Keratinocyte (primary cell): ENCODE measurements around the gene LRRC71. TPM values are rescaled to one million over a fixed set of nuclear protein-coding genes. Genes with fewer than 3 reads are reported as not detected.

Experiments used
- DNase-seq: peaks from one replicate; pipeline ENCODE4 v3.0.0-alpha.2; 2011; ENCODE audit warnings: low read depth, missing footprints, low spot score
- FAIRE-seq: peaks from 2 replicates; lab custom pipeline; 2011; peaks lifted over from hg19 to GRCh38; lab: Jason Lieb, UNC
- H2AFZ ChIP-seq: 2 replicates; pipeline ENCODE4 v1.6.0; 2012; ENCODE audit warnings: low read length, control low read depth, inconsistent platforms; ENCODE audit not compliant: control insufficient read depth
- H3K27ac ChIP-seq: 2 replicates; pipeline ENCODE4 v1.5.1; 2011; ENCODE audit warnings: low read length; ENCODE audit not compliant: control insufficient read depth, insufficient read depth
- H3K27me3 ChIP-seq: 3 replicates; pipeline ENCODE4 v1.6.0; 2011; ENCODE audit warnings: low read length; ENCODE audit not compliant: control insufficient read depth, insufficient read depth; ENCODE audit errors: extremely low read depth
- H3K36me3 ChIP-seq, 2 experiments: 2 replicates in 1 of 2; 3 replicates in 1 of 2; pipeline ENCODE4 v1.5.1; 2011; ENCODE audit warnings: low read length in 2 of 2, mild to moderate bottlenecking in 1 of 2; ENCODE audit not compliant: control insufficient read depth in 2 of 2, insufficient read depth in 2 of 2; ENCODE audit errors: extremely low read depth in 1 of 2
- H3K4me1 ChIP-seq: 3 replicates; pipeline ENCODE4 v1.5.1; 2011; ENCODE audit warnings: low read length; ENCODE audit not compliant: control insufficient read depth, insufficient read depth; ENCODE audit errors: extremely low read depth
- H3K4me2 ChIP-seq: 3 replicates; pipeline ENCODE4 v1.6.0; 2011; ENCODE audit warnings: low read depth, low read length; ENCODE audit not compliant: control insufficient read depth, insufficient read depth; ENCODE audit errors: extremely low read depth
- H3K4me3 ChIP-seq, 3 experiments: fragments of 200-600 bp in 1 of 3; sonication (generic) in 1 of 3; 2 replicates in 2 of 3; 3 replicates in 1 of 3; pipeline ENCODE4 v1.5.1; 2011 to 2016; ENCODE audit warnings: low read length in 3 of 3, mild to moderate bottlenecking in 3 of 3, control low read depth in 2 of 3, inconsistent platforms in 1 of 3, low read depth in 1 of 3, mixed read lengths in 1 of 3, mixed run types in 1 of 3, moderate library complexity in 1 of 3; ENCODE audit not compliant: control insufficient read depth in 2 of 3, insufficient read depth in 2 of 3; ENCODE audit errors: extremely low read depth in 1 of 3
- H3K79me2 ChIP-seq: 2 replicates; pipeline ENCODE4 v1.6.0; 2012; ENCODE audit warnings: low read length; ENCODE audit not compliant: control insufficient read depth, insufficient read depth
- H3K9ac ChIP-seq: 3 replicates; pipeline ENCODE4 v1.6.0; 2011; ENCODE audit warnings: low read length; ENCODE audit not compliant: control insufficient read depth, insufficient read depth; ENCODE audit errors: extremely low read depth
- H3K9me1 ChIP-seq: 3 replicates; pipeline ENCODE4 v1.6.0; 2011; ENCODE audit warnings: low read length; ENCODE audit not compliant: control insufficient read depth, insufficient read depth; ENCODE audit errors: extremely low read depth
- H3K9me3 ChIP-seq: 2 replicates; pipeline ENCODE4 v1.5.1; 2012; ENCODE audit warnings: low read depth, low read length; ENCODE audit not compliant: control insufficient read depth
- H4K20me1 ChIP-seq: 3 replicates; pipeline ENCODE4 v1.6.0; 2011; ENCODE audit warnings: low read length; ENCODE audit not compliant: control insufficient read depth, insufficient read depth; ENCODE audit errors: extremely low read depth
- CTCF ChIP-seq, 3 experiments: IDR thresholded peaks in 1 of 3; conservative IDR thresholded peaks in 1 of 3; optimal IDR thresholded peaks in 1 of 3; 2 replicates in 2 of 3; 3 replicates in 1 of 3; pipeline versions ENCODE3 to v1.5.1; 2011; ENCODE audit warnings: low read length in 3 of 3, mild to moderate bottlenecking in 3 of 3, moderate library complexity in 2 of 3, control low read depth in 1 of 3, inconsistent platforms in 1 of 3; ENCODE audit not compliant: insufficient read depth in 2 of 3; ENCODE audit errors: extremely low read depth in 1 of 3
- EZH2 ChIP-seq: IDR thresholded peaks from one replicate; pipeline ENCODE4 v1.6.1; 2012; ENCODE audit warnings: inconsistent platforms, mild to moderate bottlenecking, low read length, moderate library complexity
- dilution Hi-C: fragments of 300-500 bp; cut with MboI; formaldehyde crosslinking; loops from one replicate; pipeline ENCODE4 v1.7.0; 2020; ENCODE audit warnings: low sequenced_read_pairs; ENCODE audit not compliant: extremely low pct_ligation_motif_present
- polyA plus RNA-seq, 5 experiments: library from polyadenylated mRNA; depleted of rRNA in 3 of 5; stranded (reverse) in 3 of 5; stranded (forward) in 1 of 5; unstranded in 1 of 5; fragments of >200 nt; gene quantifications; 1 replicate in 1 of 5; 2 replicates in 3 of 5; 3 replicates in 1 of 5; pipeline versions ENCODE4 v1.2.1 to v1.2.3, GENCODE V29; 2011 to 2012; ENCODE audit warnings: missing spikeins in 2 of 5, low read depth in 1 of 5, low replicate concordance in 1 of 5

LRRC71 gene
- polyA plus RNA-seq, 1 donor (not counting 4 experiments of a cell fraction or from before 2014, with no cell fraction given): not detected

DNA sequence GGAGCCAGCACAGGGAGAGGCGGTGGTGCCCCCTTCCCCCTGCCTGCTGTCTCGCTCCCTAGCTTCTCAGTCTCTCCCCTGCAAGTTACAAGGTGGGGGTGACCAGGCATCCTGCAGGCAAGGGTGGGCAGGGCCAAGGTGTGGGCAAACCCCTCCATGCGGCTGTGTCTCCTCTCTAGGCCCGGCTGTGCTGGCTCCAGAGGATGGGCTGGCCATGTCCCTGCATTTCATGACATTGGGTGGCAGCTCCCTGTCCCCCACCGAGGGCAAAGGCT lies 45.2 kb upstream of the LRRC71 start:
- Histone ChIP-seq H3K4me1 (peaks cover 10% of the 10 kb centered on the region), H3K9me1 (no peaks in the 10 kb centered on the region), H2AFZ (no peak overlapping the region), H3K27me3 (peaks cover 40% of the 10 kb centered on the region), H3K4me2 (no peak overlapping the region), H4K20me1 (no peaks in the 10 kb centered on the region), H3K79me2 (no peaks in the 10 kb centered on the region), H3K9me3 (no peaks in the 10 kb centered on the region), H3K4me3 (no peak overlapping the region), H3K9ac (no peak overlapping the region), H3K27ac (no peak overlapping the region), H3K36me3 (no peaks in the 10 kb centered on the region)
- dilution Hi-C loops: no loop called here
- DNase-seq (no peak), FAIRE-seq (no peak)
- TF ChIP-seq EZH2: no peak
- TF ChIP-seq CTCF (optimal IDR thresholded peaks at IDR 0.05 in 1 of 3, IDR thresholded peaks at IDR 0.05 in 1 of 3, conservative IDR thresholded peaks at IDR 0.05 in 1 of 3; ENCODE audit: extremely low read depth in 1 of 3, insufficient read depth in 2 of 3, low read length in 3 of 3): no peak

- TF ChIP-seq CTCF (optimal IDR thresholded peaks at IDR 0.05 in 1 of 3, IDR thresholded peaks at IDR 0.05 in 1 of 3, conservative IDR thresholded peaks at IDR 0.05 in 1 of 3; ENCODE audit: extremely low read depth in 1 of 3, insufficient read depth in 2 of 3, low read length in 3 of 3) (peak in 1 of 3 experiments; percentile 22), EZH2 (no peak)
- Histone ChIP-seq H3K4me1 (peaks cover 2% of the 10 kb centered on the region), H3K9me1 (no peaks in the 10 kb centered on the region), H3K79me2 (no peaks in the 10 kb centered on the region), H3K4me3 (no peak overlapping the region), H3K9ac (no peak overlapping the region), H3K27ac (no peak overlapping the region), H2AFZ (no peak overlapping the region), H3K27me3 (peaks cover 50% of the 10 kb centered on the region), H4K20me1 (no peaks in the 10 kb centered on the region), H3K36me3 (no peaks in the 10 kb centered on the region), H3K9me3 (no peaks in the 10 kb centered on the region), H3K4me2 (no peak overlapping the region)
- no peak for FAIRE-seq
- no peak for DNase-seq
- dilution Hi-C loops: no loop called here
These were observed 44.2 kb upstream of the LRRC71 start for GRCh38 chr1:156876281-156876680.
